Panc1 (cell line): Measurements from ENCODE around the gene CSTF3.

Experiments used
- POLR2AphosphoS5 ChIP-seq: IDR thresholded peaks from 2 replicates; pipeline ENCODE4 v1.6.1; 2012; ENCODE audit warnings: mild to moderate bottlenecking, low read depth, low read length, moderate library complexity
- REST ChIP-seq, 2 experiments: IDR thresholded peaks; 2 replicates each; pipeline ENCODE4 v1.6.1; 2011 to 2012; ENCODE audit warnings: low read depth in 2 of 2, control low read depth in 1 of 2, low read length in 1 of 2, mild to moderate bottlenecking in 1 of 2, moderate library complexity in 1 of 2; ENCODE audit not compliant: insufficient read depth in 1 of 2
- SIN3A ChIP-seq: IDR thresholded peaks from 2 replicates; pipeline ENCODE4 v1.6.1; 2012; ENCODE audit warnings: low read depth, mild to moderate bottlenecking, low read length, moderate library complexity, borderline replicate concordance; ENCODE audit not compliant: insufficient read depth
- TCF7L2 ChIP-seq: IDR thresholded peaks from 2 replicates; pipeline ENCODE4 v1.6.1; 2011; ENCODE audit warnings: mild to moderate bottlenecking, low read depth, low read length, inconsistent platforms
- TF ChIP-seq, protein P1 (sequence below): fragments of 450-650 bp; IDR thresholded peaks from 2 replicates; pipeline ENCODE4 v1.5.1; 2017; ENCODE audit warnings: mild to moderate bottlenecking

DNA sequence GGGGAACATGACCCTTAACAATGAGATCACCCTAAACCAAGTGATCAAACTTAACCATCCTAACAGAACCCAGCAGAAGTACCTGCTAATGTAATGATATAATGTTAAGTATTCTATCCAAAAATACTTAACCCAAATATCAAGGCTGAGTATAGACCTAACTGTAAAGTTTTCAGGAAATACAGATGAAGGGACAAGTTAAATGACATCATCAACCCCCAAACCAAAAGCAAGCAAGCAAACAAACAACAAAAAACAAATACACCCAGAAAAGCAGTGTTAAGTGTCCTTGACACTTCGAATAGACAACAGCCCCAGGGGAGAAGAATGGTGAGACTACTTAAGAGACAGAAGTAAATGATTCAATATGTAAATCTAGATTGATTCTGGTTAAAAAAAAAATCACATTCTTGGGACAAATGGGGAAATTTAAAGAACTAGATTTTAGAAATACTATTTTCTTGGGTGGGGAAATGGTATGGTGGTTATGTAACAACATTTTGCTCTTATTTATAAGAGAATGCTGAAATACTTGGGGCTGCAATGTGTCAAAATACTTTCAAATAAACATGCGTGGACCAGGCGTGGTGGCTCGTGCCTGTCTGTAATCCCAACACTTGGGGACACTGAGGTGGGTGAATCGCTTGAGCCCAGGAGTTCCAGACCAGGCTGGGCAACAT lies 2.5 kb downstream of the CSTF3 start:
- TF ChIP-seq, protein P1, sequence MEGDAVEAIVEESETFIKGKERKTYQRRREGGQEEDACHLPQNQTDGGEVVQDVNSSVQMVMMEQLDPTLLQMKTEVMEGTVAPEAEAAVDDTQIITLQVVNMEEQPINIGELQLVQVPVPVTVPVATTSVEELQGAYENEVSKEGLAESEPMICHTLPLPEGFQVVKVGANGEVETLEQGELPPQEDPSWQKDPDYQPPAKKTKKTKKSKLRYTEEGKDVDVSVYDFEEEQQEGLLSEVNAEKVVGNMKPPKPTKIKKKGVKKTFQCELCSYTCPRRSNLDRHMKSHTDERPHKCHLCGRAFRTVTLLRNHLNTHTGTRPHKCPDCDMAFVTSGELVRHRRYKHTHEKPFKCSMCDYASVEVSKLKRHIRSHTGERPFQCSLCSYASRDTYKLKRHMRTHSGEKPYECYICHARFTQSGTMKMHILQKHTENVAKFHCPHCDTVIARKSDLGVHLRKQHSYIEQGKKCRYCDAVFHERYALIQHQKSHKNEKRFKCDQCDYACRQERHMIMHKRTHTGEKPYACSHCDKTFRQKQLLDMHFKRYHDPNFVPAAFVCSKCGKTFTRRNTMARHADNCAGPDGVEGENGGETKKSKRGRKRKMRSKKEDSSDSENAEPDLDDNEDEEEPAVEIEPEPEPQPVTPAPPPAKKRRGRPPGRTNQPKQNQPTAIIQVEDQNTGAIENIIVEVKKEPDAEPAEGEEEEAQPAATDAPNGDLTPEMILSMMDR = no peak
- TF ChIP-seq SIN3A (no peak), POLR2AphosphoS5 (no peak), REST (IDR thresholded peaks at IDR 0.05; ENCODE audit: insufficient read depth in 1 of 2, low read depth in 2 of 2, low read length in 1 of 2) (no peak), TCF7L2 (no peak)
